ENCODE results near the gene CYP3A5. TPM values are rescaled to one million over a fixed set of nuclear protein-coding genes. Genes with fewer than 3 reads are reported as not detected.

Gene CYP3A5
- total RNA-seq, 1 donor from 2014 or later: 15.5 TPM

DNA sequence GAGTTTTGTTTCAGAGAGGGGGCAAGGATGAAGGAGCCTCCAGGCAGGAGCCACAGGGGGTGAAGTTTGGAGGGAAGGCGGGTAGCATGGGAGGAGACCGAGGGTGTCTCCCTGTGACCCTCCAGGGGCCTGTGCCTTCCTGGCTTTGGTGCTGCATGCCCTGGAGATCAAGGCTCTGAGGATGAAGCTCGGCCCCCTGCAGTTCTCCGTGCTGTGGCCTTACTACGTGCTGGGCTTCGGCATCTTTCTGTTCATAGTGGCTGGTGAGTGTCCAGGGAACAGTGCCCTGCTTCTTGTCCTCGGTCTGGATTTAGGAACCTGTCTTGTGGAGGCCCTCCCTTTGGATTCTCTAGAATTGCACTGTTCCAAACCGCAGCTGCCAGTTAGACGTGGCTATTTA is 72.2 kb downstream of the CYP3A5 start:
- DNase-seq (no peak), ATAC-seq (no peak)
- H3K4me3 ChIP-seq: no peak overlapping the region
- TF ChIP-seq, protein P1, sequence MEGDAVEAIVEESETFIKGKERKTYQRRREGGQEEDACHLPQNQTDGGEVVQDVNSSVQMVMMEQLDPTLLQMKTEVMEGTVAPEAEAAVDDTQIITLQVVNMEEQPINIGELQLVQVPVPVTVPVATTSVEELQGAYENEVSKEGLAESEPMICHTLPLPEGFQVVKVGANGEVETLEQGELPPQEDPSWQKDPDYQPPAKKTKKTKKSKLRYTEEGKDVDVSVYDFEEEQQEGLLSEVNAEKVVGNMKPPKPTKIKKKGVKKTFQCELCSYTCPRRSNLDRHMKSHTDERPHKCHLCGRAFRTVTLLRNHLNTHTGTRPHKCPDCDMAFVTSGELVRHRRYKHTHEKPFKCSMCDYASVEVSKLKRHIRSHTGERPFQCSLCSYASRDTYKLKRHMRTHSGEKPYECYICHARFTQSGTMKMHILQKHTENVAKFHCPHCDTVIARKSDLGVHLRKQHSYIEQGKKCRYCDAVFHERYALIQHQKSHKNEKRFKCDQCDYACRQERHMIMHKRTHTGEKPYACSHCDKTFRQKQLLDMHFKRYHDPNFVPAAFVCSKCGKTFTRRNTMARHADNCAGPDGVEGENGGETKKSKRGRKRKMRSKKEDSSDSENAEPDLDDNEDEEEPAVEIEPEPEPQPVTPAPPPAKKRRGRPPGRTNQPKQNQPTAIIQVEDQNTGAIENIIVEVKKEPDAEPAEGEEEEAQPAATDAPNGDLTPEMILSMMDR (IDR thresholded peaks at IDR 0.05): no peak
- H3K9me3 ChIP-seq: no peaks in the 10 kb centered on the region
- no peaks in the 10 kb centered on the region for H3K36me3 ChIP-seq
- H3K4me1 ChIP-seq: no peaks in the 10 kb centered on the region
- intact Hi-C loops (cut with DNase I): no loop called here
- no peak overlapping the region for H3K27ac ChIP-seq
- H3K27me3 ChIP-seq (ENCODE audit: low read depth): no peaks in the 10 kb centered on the region

DNA sequence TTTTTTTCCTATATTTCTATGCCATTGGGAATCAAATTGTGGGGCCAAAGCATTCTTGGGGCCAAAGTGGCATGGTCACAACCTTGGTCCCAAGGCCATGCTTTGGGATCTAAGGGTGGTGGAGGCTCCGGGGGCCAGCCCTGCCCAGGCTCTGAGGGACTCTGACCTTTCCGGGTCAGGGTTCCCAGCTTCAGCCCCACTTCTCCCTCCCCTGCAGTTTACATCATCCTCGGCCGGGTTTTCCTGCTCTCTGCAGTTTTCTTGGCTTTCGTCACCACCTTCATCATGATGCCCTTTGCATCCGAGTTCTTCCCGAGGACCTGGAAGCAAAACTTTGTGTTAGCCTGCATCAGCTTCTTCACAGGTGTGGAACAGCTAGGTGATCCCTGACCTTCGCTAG is 73.3 kb downstream of the CYP3A5 start:
- no peak for ATAC-seq
- intact Hi-C loops (cut with DNase I): no loop called here
- H3K4me3 ChIP-seq: no peak overlapping the region
- TF ChIP-seq, protein P1 (IDR thresholded peaks at IDR 0.05): no peak
- H3K27ac ChIP-seq: no peak overlapping the region
- H3K9me3 ChIP-seq: no peaks in the 10 kb centered on the region
- H3K36me3 ChIP-seq: no peaks in the 10 kb centered on the region
- no peak for DNase-seq
- H3K4me1 ChIP-seq: no peaks in the 10 kb centered on the region
- no peaks in the 10 kb centered on the region for H3K27me3 ChIP-seq (ENCODE audit: low read depth)

DNA sequence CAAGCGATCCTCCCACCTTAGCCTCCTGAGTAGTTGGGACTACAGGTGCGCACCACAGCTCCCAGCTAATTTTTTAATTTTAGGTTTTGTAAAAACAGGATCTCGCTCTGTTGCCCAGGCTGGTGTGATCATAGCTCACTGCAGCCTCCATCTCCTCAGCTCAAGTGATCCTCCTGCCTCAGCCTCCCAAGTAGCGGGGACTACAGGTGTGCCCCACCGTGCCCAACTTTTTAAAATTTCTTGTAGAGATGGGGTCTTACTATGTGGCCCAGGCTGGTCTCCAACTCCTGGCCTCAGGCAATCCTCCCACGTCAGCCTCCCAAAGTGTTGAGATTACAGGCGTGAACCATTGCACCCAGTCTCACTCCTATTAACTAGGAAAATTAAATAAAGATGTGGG is 74.3 kb downstream of the CYP3A5 start:
- no peak for DNase-seq
- Histone ChIP-seq H3K4me1 (no peaks in the 10 kb centered on the region), H3K4me3 (no peak overlapping the region), H3K27me3 (ENCODE audit: low read depth) (no peaks in the 10 kb centered on the region), H3K36me3 (no peaks in the 10 kb centered on the region), H3K9me3 (no peaks in the 10 kb centered on the region), H3K27ac (no peak overlapping the region)
- ATAC-seq: no peak
- intact Hi-C loops (cut with DNase I): no loop called here
- TF ChIP-seq, protein P1 (IDR thresholded peaks at IDR 0.05): no peak

DNA sequence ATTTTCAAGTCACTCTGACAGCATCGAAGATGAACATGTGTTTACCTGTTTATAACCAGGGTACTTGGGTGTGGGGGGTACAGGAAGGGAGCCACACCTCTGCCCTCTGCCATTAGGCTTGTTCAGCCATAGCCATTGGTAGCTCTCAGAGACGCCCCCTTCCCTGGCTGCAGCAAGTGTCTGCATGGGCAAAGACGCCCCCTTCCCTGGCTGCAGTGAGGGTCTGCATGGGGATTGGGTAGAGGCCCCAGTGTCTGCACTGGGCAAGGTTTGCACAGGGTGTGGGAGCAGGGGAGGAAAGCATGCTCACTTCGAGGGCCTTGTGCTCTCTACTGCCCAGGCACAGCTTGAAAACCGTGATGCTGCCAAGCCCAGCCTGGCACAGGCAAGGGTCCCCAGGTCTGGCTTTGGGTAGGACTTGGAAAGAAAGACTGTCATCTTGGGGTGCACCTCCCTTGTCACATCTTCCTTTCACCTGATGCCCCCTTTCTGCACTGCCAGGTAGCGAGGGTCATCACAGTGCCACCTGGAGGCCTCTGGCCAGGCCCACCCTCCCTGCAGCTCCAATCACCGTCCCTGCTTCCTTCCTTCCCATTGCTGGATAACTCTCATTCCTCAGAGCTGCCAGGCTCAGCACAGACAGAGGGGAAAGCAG is 78.0 kb downstream of the CYP3A5 start:
- Histone ChIP-seq H3K9me3 (no peaks in the 10 kb centered on the region), H3K27ac (no peak overlapping the region), H3K36me3 (no peaks in the 10 kb centered on the region), H3K27me3 (ENCODE audit: low read depth) (no peaks in the 10 kb centered on the region), H3K4me3 (no peak overlapping the region), H3K4me1 (no peaks in the 10 kb centered on the region)
- intact Hi-C loops (cut with DNase I): no loop called here
- DNase-seq (no peak), ATAC-seq (no peak)
- TF ChIP-seq, protein P1 (IDR thresholded peaks at IDR 0.05): no peak

DNA sequence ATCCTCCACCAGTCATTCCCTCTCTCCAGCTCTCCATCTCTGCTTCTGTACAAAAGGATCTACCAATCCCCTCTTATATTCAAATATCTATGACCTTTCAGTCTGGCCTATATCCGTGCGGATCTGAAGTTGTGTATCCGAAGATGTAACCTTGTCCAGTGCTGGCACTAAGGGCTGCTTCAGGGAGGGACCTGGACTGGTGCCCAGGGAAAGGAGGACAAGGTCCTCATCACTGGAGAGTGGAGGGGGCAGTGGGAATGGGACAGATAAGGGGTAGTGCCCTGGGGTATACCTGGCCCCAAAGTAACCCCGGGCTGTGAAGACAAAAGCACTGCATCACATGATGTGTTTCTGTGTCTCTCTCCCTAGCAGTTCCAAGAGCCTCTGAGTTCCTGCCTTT is 80.0 kb downstream of the CYP3A5 start:
- no peaks in the 10 kb centered on the region for H3K27me3 ChIP-seq (ENCODE audit: low read depth)
- no peak overlapping the region for H3K27ac ChIP-seq
- intact Hi-C loops (cut with DNase I): no loop called here
- H3K36me3 ChIP-seq: no peaks in the 10 kb centered on the region
- no peak for DNase-seq
- TF ChIP-seq, protein P1 (IDR thresholded peaks at IDR 0.05): no peak
- no peak for ATAC-seq
- no peaks in the 10 kb centered on the region for H3K4me1 ChIP-seq
- no peaks in the 10 kb centered on the region for H3K9me3 ChIP-seq
- H3K4me3 ChIP-seq: no peak overlapping the region

Other genes starting within 250 kb of the CYP3A5 start
- gene PTCD1, start 241.2 kb downstream of the CYP3A5 start, total RNA-seq: 6.8 TPM
- gene CPSF4, start 241.1 kb downstream of the CYP3A5 start, total RNA-seq: 26.8 TPM
- gene ATP5MF, start 213.8 kb downstream of the CYP3A5 start, total RNA-seq: 210 TPM
- 11.1 TPM for gene ZNF789, start 207.1 kb downstream of the CYP3A5 start, total RNA-seq
- 32.9 TPM for gene ZNF394, start 179.7 kb downstream of the CYP3A5 start, total RNA-seq
- 6.2 TPM for gene ZKSCAN5, start 175.3 kb downstream of the CYP3A5 start, total RNA-seq
- gene FAM200A, start 127.9 kb downstream of the CYP3A5 start, total RNA-seq: 6.7 TPM
- 71.6 TPM for gene ZNF655, start 121.4 kb downstream of the CYP3A5 start, total RNA-seq
- 0.30 TPM for gene TMEM225B, start 81.7 kb downstream of the CYP3A5 start, total RNA-seq
- 16.5 TPM for gene ZSCAN25, start 63.0 kb downstream of the CYP3A5 start, total RNA-seq
- 0.21 TPM for gene CYP3A7, start 55.2 kb upstream of the CYP3A5 start, total RNA-seq
- gene CYP3A4, start 104.2 kb upstream of the CYP3A5 start, total RNA-seq: not detected
- gene CYP3A43, start 148.0 kb upstream of the CYP3A5 start, total RNA-seq: not detected
- gene OR2AE1, start 197.0 kb upstream of the CYP3A5 start, total RNA-seq: 0.71 TPM
- 39.0 TPM for gene TRIM4, start 239.5 kb upstream of the CYP3A5 start, total RNA-seq
- not detected for gene GJC3, start 249.6 kb upstream of the CYP3A5 start, total RNA-seq